ENCODE data around the gene DAP.

DNA sequence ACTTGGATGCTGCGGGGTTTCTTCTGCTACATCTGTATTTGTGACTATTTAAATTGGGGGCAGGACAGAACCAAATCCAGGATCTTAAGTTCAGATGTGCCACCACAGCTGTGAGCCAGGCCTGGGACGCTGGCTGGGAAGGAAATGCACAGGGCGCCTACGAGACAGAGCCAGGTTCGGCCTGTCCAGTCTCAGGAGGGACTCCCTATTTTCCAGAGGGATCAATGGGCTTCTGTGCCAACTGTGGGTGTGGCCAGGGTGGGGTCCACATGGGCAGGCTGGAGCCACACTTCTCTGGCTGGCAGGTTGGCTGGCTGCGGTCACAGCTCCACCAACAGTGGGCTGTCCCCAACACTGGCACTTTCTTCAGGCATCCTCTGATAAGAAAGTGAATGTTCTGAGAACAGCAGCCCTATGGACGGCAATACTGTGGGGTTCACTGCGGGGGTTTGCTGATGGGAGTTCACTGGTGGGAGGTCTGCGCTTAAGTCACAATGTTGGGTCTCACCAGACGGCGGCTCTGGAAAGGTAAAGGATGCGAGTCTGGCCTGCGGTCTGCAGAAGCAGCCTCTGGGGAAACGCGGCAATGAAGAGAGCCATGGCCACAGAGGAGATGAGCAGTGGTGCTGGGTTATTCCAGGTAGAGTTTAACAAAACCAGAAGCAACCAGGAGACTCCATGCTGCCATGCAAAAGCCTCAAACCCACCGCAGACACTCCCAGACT lies 78.1 kb downstream of the DAP start:
- TF ChIP-seq, protein P1, sequence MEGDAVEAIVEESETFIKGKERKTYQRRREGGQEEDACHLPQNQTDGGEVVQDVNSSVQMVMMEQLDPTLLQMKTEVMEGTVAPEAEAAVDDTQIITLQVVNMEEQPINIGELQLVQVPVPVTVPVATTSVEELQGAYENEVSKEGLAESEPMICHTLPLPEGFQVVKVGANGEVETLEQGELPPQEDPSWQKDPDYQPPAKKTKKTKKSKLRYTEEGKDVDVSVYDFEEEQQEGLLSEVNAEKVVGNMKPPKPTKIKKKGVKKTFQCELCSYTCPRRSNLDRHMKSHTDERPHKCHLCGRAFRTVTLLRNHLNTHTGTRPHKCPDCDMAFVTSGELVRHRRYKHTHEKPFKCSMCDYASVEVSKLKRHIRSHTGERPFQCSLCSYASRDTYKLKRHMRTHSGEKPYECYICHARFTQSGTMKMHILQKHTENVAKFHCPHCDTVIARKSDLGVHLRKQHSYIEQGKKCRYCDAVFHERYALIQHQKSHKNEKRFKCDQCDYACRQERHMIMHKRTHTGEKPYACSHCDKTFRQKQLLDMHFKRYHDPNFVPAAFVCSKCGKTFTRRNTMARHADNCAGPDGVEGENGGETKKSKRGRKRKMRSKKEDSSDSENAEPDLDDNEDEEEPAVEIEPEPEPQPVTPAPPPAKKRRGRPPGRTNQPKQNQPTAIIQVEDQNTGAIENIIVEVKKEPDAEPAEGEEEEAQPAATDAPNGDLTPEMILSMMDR (IDR thresholded peaks at IDR 0.05): no peak
- TF ChIP-seq POLR2A (IDR thresholded peaks at IDR 0.05): no peak

Data from adrenal gland (tissue), 5 donors.